Prostate gland (tissue), 2 donors: Measurements from ENCODE around the gene TMEM94. TPM values are rescaled to one million over a fixed set of nuclear protein-coding genes. Genes with fewer than 3 reads are reported as not detected.

Experiments
- DNase-seq: peaks from one replicate; pipeline ENCODE4 v3.0.0-alpha.2; 2019; ENCODE audit warnings: low spot score
- H3K27ac ChIP-seq, 2 donors: fragments of 200-600 bp; sonication (generic); 2 replicates each; pipeline ENCODE4 v1.5.1; 2017 to 2019
- H3K27me3 ChIP-seq: fragments of 200-600 bp; sonication (generic); replicated peaks from 2 replicates; pipeline ENCODE4 v1.5.1; 2019; ENCODE audit not compliant: insufficient read depth
- H3K36me3 ChIP-seq, 2 donors: fragments of 200-600 bp; sonication (generic); 1 replicate in 1 of 2; 2 replicates in 1 of 2; pipeline versions ENCODE4 v1.5.1 to v1.8.1; 2017 to 2019
- H3K4me1 ChIP-seq: fragments of 200-600 bp; sonication (generic); replicated peaks from 2 replicates; pipeline ENCODE4 v1.5.1; 2019
- H3K4me3 ChIP-seq, 2 donors: fragments of 200-600 bp; sonication (generic); 2 replicates each; pipeline ENCODE4 v1.5.1; 2017 to 2019
- H3K9me3 ChIP-seq: fragments of 200-600 bp; sonication (generic); 2 replicates; pipeline ENCODE4 v1.5.1; 2017
- CTCF ChIP-seq, 4 experiments: fragments of 200-600 bp in 2 of 4; fragments of 450-650 bp in 2 of 4; sonication (generic) in 2 of 4; IDR thresholded peaks; 1 replicate in 3 of 4; 2 replicates in 1 of 4; pipeline ENCODE4 v1.5.1; 2016 to 2019; ENCODE audit warnings: antibody characterized with exemption in 4 of 4, mild to moderate bottlenecking in 2 of 4, moderate library complexity in 2 of 4
- POLR2A ChIP-seq: fragments of 450-650 bp; IDR thresholded peaks from one replicate; pipeline ENCODE4 v1.6.1; 2016; ENCODE audit warnings: antibody characterized with exemption, mild to moderate bottlenecking
- POLR2AphosphoS5 ChIP-seq: sonication (generic); formaldehyde crosslinking; IDR thresholded peaks from one replicate; pipeline ENCODE4 v1.6.1; 2017; ENCODE audit warnings: antibody characterized with exemption
- WGBS: methylation state at CpG from one replicate; pipeline ENCODE4 v1.1.5; 2018; 5-methylcytosine and 5-hydroxymethylcytosine counted together
- intact Hi-C: fragments of 100-400 bp; cut with DNase I; formaldehyde crosslinking; loops from one replicate; pipeline ENCODE4 v1.14.2; 2022
- total RNA-seq, 2 donors: library from RNA; depleted of rRNA; stranded (reverse); fragments of >200 nt; gene quantifications; one replicate each; pipeline ENCODE4 v1.1.0, GENCODE V29; 2016

Gene TMEM94
- total RNA-seq, 2 donors from 2014 or later, result 63.5 to 128 TPM

GRCh38 chr17:75494326-75494877 lies 38.0 kb downstream of the TMEM94 start:
- no peaks in the 10 kb centered on the region for H3K27me3 ChIP-seq
- DNase-seq, result no peak
- H3K36me3 ChIP-seq, result peaks cover 8 to 17% of the 10 kb centered on the region in 2 donors
- TF ChIP-seq POLR2A (no peak), POLR2AphosphoS5 (no peak), CTCF (IDR thresholded peaks at IDR 0.05) (no peak)
- no peaks in the 10 kb centered on the region for H3K4me1 ChIP-seq
- no peak overlapping the region for H3K27ac ChIP-seq
- H3K9me3 ChIP-seq, result no peaks in the 10 kb centered on the region
- WGBS, result 85% methylated on average over 14 of the region's 14 CpGs
- H3K4me3 ChIP-seq, result no peak overlapping the region
- intact Hi-C loops, result no loop called here

- intact Hi-C loops, result no loop called here
- WGBS, result 90% methylated on average over 11 of the region's 11 CpGs
- no peak for TF ChIP-seq POLR2A
- no peak for TF ChIP-seq CTCF (IDR thresholded peaks at IDR 0.05)
- TF ChIP-seq POLR2AphosphoS5, result no peak
- H3K27ac ChIP-seq, result no peak overlapping the region
- DNase-seq, result no peak
- H3K36me3 ChIP-seq, result peaks cover 8 to 17% of the 10 kb centered on the region in 2 donors
- no peaks in the 10 kb centered on the region for H3K27me3 ChIP-seq
- no peaks in the 10 kb centered on the region for H3K9me3 ChIP-seq
- no peak overlapping the region for H3K4me3 ChIP-seq
- H3K4me1 ChIP-seq, result no peaks in the 10 kb centered on the region
These were observed 39.6 kb downstream of the TMEM94 start for GRCh38 chr17:75496005-75496404.

- intact Hi-C loops, result no loop called here
- 75% methylated on average over 21 of the region's 21 CpGs for WGBS
- H3K27me3 ChIP-seq, result no peaks in the 10 kb centered on the region
- H3K4me1 ChIP-seq, result no peaks in the 10 kb centered on the region
- DNase-seq, result no peak
- no peak overlapping the region for H3K4me3 ChIP-seq
- peaks cover 8 to 17% of the 10 kb centered on the region in 2 donors for H3K36me3 ChIP-seq
- H3K27ac ChIP-seq, result no peak overlapping the region
- no peaks in the 10 kb centered on the region for H3K9me3 ChIP-seq
- TF ChIP-seq POLR2A, result no peak
- no peak for TF ChIP-seq POLR2AphosphoS5
- no peak for TF ChIP-seq CTCF (IDR thresholded peaks at IDR 0.05)
These were observed 41.7 kb downstream of the TMEM94 start for GRCh38 chr17:75498039-75498725.

GRCh38 chr17:75498726-75499213 lies 42.3 kb downstream of the TMEM94 start:
- no peaks in the 10 kb centered on the region for H3K9me3 ChIP-seq
- peaks cover 8 to 17% of the 10 kb centered on the region in 2 donors for H3K36me3 ChIP-seq
- H3K4me3 ChIP-seq, result no peak overlapping the region
- intact Hi-C loops, result no loop called here
- H3K27me3 ChIP-seq, result no peaks in the 10 kb centered on the region
- no peaks in the 10 kb centered on the region for H3K4me1 ChIP-seq
- no peak for DNase-seq
- no peak for TF ChIP-seq CTCF (IDR thresholded peaks at IDR 0.05)
- no peak for TF ChIP-seq POLR2A
- TF ChIP-seq POLR2AphosphoS5, result no peak
- 57% methylated on average over 16 of the region's 16 CpGs for WGBS
- H3K27ac ChIP-seq, result no peak overlapping the region
